GF-D8 (cell line): ENCODE results near the gene P2RY13.

Experiments
- DNase-seq: peaks from one replicate; lab custom pipeline; 2025; lab: John Stamatoyannopoulos, UW

The P2RY13 gene

DNA sequence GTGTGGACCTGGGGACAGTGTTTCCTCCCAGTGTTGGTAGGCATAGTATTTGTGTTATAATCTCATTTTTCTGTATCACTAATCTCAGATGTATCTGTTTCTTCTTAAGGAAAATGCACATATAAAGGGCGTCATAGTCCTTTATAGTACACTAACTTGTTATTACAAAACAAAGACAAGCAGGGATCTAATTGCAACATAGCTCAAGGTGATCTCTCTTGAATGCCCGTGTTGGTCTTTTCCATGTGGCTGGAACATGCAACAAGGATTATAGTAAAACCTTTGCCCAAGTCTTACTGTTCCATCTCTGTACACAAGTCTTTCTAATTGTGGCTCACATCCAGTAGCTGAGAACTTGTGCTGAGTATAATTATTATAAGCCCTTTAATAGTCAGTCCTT is 9.2 kb downstream of the P2RY13 start:
- DNase-seq: no peak

- no peak for DNase-seq
Measured at GRCh38 chr3:151319628-151320027, 9.7 kb downstream of the P2RY13 start.

GRCh38 chr3:151318991-151319390 is 10.4 kb downstream of the P2RY13 start:
- no peak for DNase-seq

DNA sequence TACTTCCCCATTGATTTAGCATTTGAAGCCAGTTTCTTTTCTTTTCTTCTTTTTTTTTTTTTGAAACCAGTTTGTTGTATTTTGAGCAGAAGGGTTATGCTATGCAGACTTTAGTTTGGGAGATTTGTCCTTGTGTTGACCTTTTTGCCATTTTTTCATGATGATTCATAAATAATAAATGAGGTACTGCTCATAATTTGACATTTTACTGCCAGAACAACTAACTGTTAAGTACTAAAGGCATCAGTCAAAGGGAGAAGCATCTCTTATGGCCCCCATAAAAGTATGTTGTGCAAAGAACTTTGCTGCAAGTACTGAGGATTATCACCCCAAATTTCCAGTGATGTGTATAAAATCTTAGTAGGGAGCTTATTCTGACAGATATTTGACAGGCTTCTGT is 11.0 kb downstream of the P2RY13 start:
- no peak for DNase-seq

DNA sequence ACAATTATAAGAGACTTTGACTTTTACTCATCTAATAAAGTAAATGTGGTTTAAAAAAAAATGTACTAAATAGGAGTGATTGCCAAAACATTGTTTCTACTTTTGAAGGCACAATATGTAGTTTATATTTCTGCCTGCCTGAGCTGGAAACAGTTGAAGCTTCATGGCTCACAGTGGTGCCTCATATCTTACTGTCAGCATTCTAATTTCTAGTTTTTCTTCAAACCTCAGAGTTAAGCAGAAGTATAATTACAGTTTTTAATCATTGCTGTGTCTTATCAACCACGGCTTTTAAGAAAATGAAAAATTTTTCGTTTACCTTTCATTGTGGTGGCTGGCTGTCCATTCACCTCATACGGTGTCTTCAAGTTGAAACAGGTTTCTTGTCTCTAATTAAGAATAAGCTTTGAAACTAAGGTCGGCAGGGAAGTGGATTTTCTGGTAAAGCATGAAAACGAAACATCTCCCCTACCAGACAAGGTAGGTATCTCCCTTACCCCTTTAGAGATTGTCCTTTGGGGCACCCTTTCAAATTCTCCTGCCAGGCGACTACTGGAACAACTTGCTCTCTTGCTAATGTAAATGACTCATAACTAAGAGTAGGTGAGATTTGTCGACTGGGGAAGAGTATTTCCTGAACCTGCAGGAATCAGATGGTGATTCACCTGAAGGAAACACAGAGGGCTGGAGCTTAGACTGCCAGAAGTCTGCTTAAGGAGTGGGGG is 12.9 kb downstream of the P2RY13 start, which contains the start of gene GPR87:
Gene GPR87, minus strand, starts transcription at position 554 of the 725 bp plus-strand sequence. CDS start 16,720 bp downstream, outside the sequence.
- DNase-seq: no peak

DNA sequence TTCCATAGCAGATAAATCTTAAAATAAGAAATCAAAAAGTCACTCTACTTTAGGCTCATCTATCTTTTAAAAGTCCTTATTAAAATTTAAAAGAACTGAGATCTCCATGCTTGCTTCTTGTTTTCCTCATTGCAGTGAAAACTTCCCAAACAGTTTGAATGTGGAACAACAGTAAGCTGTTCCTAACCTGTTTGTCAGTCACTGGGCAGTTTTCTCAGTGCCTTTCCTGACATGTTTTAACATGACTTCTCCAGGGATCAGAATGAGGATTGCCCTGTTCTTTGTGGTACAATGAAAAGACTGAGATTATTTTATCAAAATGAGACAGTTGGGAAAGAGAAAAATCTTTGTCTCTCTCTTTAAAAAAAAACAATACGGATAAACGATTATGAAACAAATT is 13.5 kb downstream of the P2RY13 start:
- no peak for DNase-seq

DNA sequence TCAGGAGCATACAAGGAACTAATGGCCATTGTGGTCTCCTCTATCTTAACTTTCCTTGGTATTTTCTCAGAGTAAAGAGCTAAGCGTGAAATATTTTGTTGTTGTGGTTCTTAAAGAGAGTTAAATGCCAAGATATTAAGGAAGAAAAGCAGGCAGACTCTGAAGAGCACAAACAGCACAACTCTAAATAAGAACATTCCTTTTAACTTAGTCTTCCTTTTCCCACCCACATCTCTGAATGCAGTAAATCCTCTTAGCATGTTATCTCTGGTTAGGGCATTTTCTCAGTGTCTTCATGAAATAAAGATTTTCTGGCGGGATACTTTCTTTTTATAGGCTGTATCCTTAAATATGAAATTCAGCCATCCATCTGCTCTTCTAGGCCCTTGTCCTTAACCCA is 14.2 kb downstream of the P2RY13 start:
- DNase-seq: no peak

- no peak for DNase-seq
Measured at GRCh38 chr3:151314593-151314992, 14.8 kb downstream of the P2RY13 start.

DNA sequence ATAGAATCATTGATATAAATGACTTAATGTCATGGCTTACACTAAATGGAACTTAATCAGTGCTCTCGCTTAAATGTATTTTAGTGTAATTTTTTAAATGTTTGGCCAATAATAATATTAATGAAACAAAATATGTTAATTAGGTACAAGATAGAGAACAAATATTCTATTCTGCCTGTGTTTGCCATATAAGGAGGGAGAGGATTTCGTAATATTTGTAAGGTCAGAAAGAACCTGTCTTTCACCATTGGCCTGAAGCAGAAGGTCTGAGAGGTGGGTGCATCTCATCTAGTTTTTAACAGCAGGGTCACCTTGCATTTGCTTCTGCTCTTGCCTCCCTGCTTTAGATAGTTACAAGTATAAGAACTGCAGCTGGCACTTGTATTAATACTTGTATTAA is 15.2 kb downstream of the P2RY13 start:
- DNase-seq: no peak

- DNase-seq: no peak
Measured at GRCh38 chr3:151312972-151313371, 16.4 kb downstream of the P2RY13 start.

DNA sequence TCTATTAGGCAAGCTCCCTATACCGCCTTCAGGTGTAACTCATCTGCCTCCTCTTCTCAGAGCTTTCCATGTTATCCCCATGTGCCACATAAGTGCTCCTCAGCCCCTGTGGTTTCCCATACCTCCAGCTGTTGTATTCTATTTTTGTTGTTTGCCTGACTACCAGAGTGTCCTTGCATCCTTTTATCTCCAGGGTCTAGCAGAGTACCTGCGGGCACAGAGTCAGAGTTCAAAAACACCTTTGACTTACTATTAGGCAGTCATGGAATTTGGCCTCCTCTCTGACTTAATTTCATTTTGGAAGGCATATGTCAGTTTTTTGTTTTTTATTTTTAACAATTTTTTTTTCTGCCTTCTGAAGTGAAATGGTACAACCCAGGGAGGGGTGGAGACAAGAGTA is 19.8 kb downstream of the P2RY13 start:
- no peak for DNase-seq

DNA sequence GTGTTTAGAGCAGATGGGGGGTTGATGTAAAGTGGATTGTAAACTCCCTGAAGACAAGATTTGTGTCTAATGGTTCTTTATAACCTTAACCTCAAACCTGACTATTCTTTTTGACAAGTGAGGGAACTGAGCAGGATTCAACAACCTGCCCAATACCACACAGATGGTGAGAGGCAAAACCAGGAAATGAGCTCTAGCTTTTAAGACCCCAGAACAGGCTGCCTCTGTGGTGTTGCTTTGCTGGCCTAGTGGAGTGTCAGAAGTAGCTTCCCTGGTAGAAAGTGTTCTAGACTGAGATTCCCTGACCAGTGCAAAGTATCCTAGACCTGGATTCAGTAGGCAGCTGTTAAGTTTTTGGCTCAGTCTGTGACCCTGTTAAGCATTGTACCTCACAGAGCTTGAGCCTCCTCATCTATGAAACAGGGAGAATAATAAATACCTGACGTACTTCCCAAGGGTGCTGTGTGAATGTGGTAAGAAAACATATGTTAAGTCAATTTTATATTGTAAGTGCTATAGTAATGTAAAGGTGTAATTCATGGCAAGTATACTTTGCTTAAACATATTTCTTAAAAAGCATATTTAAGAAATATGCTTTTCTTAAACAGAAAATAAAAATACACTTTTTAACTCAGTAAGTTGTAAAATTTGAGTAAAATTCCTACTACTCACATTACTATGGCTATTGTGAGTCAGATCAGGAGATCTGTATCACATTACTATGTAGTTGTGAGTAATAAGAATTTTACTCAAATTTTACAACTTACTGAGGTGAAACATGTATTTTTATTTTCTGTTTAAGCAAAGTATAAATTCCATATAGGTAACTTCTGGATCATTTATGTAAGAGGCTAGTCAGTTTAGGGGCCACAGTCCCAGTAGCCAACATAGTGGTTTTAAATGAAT is 21.5 kb downstream of the P2RY13 start:
- DNase-seq: no peak

DNA sequence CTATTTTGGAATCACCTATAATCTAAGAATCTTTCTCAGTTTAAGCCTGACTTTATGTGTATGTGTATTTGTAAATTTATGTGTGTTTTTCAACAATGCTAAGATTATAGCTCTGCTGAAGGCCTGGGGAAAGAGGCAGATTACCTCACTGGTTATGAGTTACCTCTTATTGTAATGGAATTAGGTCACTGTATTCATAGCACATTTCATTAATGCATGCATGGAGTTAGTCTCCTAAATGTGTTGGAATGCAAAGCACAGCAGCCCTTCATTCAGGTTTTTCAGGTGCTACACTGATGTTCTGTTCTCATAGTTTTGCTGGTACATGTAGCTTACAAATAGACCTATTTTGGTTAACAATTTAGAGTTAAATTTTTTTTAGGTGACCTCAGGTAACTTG is 22.2 kb downstream of the P2RY13 start:
- DNase-seq: no peak

GRCh38 chr3:151306168-151306810 is 23.1 kb downstream of the P2RY13 start:
- DNase-seq: no peak

GRCh38 chr3:151305775-151306151 is 23.6 kb downstream of the P2RY13 start:
- DNase-seq: no peak

DNA sequence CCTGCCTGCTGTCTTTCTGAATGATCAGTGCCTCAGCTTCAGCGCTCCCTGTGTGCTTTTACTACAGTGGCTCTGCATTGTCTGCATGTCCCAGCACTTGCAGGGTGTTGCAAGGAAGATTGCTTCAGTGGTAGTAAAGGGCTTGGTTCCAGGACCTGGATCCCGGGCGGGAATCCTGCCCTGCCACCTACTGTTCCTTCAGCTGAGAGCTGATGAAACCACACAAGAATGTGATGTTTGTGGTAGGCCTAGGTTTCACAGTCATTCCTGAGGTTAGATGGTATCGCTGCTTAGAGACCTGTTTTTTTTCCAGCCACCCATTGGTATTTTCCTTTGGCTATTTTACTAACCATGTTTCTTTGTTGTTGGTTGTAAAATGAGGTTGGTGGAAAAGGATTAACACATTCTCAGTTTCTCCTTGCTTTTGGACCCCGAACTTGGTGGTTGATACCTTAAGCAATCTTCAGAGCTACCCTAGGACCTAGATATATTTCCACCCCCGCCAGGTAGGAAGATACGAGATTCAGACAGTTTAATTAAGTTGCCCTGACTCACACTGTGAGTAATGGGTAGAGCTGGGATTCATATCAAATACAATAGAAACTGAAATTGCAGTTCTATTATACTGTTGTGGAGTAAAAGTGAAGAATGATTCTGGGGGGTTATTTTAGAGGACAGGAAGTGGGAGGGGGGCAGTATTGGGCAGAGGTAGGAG is 24.1 kb downstream of the P2RY13 start:
- DNase-seq: no peak

- DNase-seq: no peak
Measured at GRCh38 chr3:151303751-151304150, 25.6 kb downstream of the P2RY13 start.

- no peak for DNase-seq
Measured at GRCh38 chr3:151301787-151302186, 27.6 kb downstream of the P2RY13 start.

DNA sequence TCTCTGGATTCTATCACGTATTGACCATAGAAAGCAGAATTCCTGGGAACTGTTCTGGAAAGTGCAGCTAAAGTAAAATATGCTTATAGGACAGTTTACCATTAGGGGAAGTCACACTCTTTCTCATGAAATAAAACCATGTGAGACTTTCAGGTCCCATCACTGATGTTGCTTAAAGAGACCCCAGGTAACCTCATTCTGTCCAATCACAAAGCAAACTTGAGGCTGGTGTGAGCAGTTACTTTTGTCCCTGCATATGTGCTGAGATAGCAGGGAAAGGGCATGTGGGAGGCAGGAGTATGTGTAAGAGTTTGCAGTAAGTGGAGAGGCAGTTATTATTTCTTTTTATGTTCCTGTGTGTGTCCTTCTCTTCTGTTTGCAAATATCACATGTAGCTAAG is 28.8 kb downstream of the P2RY13 start:
- DNase-seq: no peak

- DNase-seq: no peak
Measured at GRCh38 chr3:151299006-151299405, 30.3 kb downstream of the P2RY13 start.

DNA sequence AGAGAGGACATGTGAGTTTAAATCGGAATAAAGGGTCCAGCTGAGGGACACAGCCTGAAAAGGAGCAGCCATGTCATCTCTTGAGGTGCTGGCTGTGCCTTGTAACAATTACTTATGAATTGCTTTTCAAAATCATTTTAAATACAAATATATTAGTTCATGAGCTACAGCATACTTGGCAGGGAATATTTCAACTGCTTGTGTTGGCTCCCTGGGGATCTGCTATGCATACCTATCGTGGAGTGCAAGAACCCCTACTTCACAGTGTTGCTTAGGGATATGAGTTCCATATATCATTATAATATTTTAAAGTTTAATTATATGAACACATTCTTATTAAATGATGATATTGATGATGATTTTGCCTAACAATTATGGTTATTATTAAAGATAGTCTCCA is 31.9 kb downstream of the P2RY13 start:
- no peak for DNase-seq

DNA sequence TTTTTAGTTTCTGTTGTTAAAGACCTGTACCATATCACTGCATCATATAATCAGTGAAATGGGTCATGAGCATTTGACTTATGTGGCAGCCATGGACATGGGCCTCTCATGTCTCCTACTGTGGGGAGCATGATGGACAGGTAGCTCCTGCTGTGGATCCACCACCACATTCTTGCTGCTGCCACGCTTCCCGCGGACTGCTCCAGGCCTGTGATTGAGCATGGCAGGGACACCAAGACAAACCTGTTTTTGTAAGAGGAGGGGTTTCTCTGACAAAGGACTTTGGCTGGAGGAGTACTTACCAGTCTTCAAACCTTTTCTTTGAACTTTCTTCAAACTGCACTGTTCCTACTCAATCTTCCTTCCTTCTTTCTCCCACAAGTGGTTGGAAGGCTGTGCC is 33.1 kb downstream of the P2RY13 start:
- no peak for DNase-seq
